Stimulated activated CD4-positive, alpha-beta T cell treated with anti-CD3 and anti-CD28 coated beads, Interleukin-15, amount 100 ng/mL, for 1 hour (primary cell): Measurements from ENCODE around the gene UBE2G2.

Experiments used
- DNase-seq, 2 donors: peaks; one replicate each; pipeline ENCODE4 v3.0.0-alpha.2; 2020; ENCODE audit warnings: low read depth in 1 of 2, low spot score in 1 of 2

Gene UBE2G2

DNA sequence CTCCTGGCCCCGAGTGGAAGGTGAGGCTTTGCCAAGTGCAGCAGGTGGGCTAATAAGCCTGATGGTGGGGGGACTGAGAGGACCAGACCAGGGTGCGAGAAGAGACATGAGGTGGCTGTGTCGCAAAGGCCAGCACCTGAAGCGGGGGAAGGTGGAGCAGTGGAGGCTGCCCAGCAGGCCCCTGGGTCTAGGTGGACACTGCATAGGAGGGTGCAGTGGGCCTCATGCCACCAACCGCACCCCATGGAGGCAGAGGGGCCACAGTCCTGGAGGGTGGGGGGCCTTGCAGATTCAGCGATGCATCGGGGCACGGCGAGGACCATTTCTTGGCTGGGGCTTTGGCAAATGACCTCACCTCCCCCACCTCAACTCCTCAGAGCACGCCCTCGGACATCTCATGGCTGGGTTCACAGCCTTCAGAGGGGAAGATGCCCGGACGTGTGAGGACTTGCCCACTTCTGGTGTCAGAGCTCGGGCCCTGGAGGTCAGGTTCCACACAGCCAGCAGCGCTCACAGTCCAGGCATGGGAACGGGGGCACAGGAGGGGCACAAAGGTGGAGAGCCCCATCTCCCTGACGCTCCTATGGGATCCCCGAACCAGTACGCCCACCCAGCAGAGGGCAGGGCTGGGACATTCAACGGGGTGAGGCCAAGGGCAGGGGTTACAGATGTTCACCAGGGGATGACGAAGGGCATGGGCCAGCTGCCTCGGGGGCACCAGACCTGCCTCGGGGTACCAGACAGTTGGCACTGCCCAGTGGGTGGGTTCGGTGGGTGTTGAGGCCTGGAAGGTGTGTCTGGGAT is 35.4 kb downstream of the UBE2G2 start:
- DNase-seq, result no peak

DNA sequence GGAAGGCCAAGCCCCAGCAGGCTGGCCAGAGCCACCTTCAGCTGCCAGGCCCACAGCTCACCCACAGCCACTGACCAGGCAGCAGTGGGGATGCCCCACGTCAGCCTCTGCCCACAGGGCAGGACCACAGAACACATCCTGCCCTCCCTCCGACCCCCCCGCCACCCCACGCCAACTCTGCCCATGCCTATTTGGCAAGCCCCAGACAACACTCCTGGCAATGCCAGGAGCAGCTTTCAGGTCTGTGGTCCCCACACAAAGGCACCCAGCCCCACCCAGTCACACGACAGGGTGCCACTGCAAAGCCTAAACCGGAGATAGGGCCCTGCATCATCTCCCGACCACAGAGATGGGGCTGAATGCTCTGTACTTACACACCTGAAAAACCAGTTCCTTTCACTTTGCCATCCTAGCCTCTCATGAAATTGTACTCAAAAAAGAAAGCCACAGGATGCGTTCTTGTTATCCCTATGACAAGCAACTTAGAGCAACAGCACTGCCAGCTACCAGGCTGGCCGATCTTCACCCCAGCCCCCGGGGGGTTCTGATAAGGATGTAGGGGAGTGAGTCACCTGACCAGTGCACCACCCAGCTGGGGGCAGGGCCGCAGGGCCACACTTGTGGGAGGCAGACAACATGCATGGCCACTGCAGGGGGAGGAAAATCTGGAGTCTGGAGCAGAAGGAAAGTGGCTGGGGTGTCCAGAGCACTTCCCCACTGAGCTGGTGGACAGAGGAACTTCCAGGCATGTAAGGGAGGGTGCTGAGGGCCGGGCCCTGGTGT is 36.2 kb downstream of the UBE2G2 start:
- no peak for DNase-seq

DNA sequence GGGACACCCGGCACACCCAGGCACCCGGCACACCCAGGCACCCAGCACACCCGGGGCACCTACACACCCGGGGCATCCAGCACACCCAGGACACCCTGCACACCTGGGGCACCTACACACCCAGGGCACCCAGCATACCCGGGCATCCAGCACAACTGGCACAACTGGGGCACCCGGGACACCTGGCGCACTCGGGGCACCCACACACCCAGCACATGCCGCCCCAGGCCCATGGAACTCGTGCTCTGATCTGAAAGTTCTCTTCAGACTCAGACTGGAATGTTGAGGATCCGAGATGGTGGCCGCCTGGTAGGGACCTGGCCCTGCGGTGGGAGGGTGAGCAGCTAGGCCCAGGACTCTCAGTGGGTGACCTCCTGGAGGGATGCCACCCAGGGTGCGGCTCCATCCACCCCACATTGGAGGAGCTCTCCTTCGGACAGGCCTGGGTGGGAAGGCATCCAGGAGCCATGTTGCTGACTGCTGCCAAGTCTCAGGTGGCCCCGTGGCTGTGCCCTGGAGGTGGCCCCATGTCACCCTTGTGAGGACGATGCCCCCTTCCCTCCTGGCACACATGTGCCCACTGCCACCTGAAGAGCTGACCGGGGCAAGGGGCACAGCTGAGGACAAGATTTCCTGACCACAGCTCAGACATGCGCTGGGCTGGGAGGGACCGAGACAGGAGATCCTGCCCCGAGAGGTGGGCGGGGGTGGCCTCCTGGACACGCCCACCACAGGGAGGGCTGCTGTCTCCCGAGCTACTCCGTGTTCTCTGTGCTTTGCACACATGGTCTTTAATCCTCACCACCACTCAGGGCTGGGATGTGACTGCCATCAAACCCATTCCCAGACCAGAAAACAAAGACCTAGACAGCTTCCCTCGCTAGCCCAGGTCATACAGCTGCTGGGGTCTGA is 37.0 kb downstream of the UBE2G2 start:
- DNase-seq, result no peak

DNA sequence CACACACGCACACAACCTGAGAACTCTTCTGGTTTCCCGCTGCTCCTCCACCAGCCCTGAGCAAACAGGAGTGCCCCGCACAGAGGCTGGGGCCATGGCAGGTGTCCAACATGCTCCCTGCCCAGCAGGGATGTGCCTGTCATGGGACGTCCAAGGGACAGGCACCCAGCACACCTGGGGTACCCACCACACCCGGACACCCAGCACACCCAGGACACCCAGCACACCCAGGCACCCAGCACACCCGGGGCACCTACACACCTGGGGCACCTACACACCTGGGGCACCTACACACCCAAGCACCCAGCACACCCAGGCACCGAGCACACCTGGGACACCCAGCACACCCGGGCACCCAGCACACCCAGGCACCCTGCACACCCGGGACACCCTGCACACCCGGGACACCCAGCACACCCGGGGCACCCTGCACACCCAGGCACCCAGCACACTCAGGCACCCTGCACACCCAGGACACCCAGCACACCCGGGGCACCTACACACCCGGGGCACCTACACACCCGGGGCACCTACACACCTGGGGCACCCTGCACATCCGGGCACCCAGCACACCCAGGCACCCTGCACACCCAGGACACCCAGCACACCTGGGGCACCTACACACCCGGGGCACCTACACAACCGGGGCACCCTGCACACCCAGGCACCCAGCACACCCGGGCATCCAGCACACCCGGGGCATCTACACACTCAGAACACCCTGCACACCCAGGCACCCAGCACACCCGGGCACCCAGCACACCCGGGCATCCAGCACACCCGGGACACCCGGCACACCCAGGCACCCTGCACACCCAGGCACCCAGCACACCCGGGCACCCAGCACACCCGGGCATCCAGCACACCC is 37.9 kb downstream of the UBE2G2 start:
- no peak for DNase-seq

DNA sequence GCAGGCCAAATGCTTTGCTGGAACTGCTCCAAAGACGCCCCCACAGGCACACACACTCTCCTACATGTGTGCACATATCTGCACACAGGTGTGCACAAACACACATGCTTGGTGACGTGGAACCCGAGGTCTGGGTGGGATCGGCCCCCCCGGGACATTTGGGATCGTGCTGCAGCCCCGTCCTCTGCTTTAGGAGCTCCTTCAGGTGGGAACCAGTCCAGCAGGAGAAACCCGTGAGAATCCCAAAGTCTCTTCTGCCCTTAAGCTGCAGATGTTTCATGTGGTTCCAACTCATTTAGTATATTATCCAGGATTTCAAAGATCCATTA is 38.6 kb downstream of the UBE2G2 start:
- DNase-seq, result no peak

DNA sequence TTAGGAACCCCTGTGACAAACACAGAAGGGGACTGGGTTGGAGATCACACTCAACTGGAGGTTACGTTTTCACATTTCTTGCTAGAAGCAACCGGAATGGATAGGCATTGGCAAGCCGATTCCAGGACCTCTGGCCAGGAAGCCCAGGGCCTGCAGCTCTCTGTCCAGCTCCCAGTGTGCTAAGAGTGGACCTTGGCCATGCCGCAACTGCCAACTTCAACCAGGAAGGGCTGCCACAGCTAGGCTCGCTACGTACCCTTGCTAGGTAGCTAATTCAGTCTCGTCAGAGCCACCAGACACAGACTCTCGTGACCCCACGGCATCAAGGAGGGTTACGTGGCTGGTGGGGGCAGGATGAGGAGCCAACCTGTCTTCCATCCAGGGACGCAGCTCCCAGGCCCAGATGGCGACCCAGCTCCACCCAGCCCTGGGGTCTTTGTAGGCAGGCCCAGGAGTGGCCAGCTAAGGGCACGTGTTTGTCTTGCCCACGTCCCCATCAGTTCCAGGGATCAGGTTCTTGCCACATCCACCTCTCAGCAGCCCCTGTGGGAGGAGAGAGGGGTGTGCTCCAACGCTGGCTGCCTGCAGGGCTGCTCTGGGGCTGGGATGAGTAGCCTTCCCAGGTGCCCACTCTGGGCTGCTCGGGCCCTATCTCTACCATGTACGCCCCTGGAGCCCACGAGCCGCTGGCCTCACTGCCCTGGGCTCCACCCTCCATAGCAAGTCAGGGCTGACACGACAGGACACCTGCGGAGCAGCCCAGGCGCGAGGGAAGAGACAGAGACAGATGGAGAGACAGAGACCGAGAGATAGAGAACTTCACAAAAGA is 39.2 kb downstream of the UBE2G2 start:
- no peak for DNase-seq

DNA sequence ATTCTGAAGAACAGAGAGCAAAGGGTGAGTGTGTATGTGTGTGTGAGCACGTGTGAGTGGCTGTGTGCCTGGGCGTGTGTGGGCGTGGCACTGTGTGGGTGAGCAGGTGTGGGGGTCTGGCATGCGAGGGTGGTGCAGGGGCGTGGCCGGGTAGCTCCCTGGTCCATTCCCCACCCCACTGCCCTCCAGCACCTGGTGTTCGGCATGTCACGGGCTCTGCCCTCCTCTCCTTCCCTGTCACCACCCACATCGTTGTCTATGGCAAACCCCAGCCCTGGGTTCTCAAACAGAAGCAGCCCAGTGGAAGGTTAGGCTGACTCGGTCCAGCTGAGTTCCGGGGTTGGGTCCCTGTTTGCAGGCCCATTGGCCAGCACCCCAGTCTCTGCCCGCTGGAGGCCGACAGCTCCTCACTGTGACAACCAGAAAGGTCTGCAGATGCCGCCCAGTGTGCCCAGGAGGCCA is 39.8 kb downstream of the UBE2G2 start:
- DNase-seq, result no peak

DNA sequence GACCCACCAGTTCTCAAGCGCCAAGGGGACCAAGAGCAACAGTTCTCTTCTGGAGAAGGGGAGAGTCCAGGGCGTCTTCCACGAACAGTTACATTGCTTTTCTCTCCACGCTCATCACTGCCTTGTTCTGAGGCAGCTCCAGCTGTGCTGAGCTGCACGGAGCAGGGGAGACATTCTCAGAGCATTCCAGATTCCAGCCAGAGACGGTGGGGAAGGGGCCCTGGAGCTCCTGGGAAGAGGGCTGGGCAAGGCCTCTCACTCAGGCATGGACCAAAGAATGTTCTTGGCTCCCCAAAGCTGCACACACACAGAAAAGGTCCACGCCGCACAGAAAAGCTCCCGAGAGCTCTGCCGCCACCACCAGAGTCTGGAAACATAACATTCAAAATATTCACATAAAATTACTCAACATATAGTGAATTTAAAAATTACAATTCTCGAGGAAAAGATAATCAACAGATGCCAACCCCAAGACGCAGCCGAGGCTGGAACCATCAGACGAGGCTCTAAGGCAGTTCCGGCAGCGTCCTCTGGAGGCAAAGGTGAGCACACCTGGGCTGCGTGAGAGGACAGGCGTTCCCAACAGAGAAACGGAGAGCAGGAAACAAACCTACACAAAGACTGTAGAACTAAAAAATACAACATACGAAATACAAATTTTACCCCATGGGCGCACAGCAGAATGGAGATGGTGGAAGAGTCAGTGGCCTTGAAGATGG is 40.5 kb downstream of the UBE2G2 start:
- no peak for DNase-seq

DNA sequence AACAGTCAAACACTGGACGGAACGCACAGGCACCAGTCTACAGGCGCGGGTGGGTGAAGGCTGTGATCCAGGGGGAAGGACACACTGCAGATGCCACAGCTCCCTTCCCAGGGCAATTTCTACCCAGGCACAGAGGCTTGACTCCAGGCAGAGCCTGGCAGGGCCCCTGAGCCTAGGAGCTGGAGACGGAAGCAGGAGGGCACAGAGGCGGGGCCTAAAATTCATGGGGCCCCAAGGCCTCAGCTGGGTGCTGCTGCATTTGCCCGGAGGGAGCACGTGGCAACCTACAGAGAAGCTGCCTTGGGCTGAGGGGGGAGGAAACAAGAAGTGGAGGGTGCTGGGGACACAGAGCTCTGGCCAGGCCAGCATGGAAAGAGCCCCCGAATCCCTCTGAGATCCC is 41.2 kb downstream of the UBE2G2 start:
- DNase-seq, result no peak

DNA sequence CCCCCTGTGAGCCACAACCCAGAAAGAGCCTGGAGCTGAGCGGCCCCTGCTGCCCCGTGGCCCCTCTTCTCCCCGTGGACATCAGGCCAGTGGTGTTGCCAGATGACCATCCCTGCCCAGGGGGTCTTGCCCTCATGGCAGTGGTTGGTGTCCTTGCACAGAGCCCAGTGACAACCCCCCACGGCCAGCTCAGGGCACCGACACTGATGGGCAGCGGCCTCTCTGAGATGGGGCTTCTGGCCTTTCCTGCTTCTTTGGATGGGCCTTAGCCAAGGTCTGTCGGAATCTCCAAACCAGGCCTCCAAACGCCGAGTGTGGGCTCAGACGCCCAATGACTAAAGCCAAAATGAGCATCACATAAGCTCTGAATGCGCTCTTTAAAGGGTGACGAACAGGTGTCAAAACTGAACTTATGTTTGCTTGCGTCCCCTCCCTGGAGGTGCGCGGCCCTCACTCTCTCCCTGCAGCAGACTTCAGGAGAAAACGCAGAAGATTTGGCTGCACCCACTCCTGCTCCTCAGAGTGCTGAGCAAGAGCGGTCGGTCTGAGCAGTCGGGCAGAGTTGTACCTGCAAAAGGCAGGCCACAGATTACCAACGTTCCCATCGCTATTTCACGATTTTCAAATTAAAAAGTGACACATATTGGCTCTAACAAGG is 41.9 kb downstream of the UBE2G2 start:
- no peak for DNase-seq

DNA sequence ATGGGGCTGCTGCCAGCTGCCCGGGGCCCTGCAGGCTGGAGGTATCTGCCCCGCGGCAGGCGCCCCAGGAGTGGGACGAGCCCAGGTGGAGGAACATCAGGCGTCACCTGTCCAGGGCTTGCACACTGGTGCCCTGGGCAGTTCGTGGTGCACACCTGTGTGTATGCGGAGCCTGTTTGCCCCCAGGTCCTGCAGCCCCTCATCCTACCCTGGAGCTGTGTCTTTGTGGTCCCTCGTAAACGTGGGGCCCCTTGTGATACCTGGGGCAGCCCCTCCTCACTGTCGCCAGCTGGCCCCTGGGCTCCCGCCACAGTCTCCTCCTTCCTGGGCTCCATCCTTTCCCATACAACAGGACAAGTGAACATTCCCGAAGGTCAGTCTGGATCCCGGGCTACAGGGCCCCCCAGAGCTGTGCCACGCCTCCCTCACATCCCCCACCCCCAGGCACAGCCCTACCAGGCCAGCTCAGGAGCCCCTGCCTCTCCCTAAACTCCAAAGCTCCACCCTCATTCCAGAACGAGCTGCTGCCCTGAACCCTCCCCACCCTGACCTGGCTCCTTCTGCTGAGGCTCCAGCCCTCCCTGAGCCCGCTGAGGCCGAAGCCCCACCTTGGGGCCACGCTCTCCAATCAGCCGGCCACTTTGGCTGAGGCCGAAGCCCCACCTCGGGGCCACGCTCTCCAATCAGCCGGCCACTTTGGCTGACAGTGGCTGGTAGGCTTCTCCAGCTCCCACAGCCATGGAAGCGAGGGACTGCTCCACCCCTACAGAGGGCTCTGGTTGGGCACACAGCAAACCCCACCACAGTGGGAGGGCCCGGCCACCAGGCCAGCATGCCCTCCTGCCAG is 42.6 kb downstream of the UBE2G2 start:
- DNase-seq, result no peak

DNA sequence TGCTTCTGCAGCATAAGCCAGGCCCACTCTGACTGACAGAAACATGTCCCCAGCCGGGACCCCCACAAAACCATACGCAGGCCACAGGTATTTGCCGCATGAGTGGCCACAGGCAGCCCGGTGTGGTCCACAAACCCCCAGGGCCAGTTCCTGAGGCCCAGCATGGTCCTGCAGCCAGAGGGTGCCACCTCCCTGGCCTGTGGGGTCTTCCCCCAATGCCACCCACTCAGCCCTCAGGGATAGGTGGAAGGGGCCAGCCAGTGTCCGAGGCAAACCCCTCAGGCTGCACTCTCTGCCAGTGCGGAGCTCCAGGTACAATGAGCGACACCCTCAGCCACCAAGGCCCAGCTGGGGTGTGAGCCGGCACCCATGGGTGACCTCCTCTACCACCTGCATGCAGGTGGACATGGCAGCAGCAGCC is 43.5 kb downstream of the UBE2G2 start:
- no peak for DNase-seq

DNA sequence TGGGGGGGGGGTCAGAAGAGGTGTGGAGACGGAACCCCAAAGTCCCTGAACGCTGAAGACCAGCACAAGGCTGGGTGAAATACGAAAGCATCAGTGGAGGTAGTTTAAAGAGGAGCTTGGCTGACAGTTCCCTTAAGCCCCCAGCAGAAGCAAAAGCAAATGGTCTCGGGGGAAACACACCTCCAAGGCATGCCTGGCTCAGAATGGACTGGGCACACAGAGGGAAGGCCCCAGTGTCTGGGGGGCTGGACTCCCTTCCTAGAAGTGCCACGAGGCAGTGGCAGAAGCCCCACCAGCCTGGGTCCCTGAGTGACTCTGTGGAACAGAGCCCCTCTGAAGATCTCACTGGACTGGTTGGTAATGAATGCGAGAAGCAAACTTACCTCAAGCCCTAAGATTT is 43.9 kb downstream of the UBE2G2 start:
- no peak for DNase-seq

DNA sequence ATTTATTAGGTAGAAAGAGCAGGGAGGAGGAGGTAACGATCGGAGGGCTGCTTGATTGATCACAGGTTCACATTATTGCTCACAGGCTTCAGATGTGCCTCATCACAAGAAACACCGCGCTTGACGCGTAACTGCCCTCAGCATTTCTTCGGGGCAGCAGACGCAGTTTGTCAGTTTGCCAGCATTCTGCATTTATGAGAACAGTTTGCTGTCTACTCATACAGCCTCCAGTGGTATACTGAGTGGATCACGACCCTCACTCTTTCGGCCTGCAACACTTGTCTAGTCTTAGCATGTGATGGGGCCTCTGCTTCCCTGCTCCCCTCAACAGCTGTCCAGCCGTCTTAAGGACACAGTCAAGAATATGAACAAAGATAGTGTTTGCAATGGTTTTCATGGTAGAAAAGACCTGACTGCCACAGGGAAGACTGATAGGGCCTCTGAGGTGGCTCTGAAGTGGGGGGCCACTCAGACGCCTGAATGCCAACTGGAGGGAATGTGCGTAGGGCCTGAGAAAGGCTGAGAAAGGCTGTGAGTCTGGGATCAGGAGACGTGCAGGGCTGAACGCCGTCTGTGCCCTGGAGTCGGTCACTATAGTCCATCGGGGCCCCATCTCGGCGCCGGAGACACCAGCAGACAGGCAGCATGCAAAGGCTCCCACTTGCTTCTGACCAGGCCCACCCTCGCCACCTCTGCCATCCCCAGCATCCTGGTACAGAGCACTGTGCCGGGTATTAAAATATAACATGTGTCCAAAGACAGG is 45.0 kb downstream of the UBE2G2 start:
- DNase-seq, result no peak

DNA sequence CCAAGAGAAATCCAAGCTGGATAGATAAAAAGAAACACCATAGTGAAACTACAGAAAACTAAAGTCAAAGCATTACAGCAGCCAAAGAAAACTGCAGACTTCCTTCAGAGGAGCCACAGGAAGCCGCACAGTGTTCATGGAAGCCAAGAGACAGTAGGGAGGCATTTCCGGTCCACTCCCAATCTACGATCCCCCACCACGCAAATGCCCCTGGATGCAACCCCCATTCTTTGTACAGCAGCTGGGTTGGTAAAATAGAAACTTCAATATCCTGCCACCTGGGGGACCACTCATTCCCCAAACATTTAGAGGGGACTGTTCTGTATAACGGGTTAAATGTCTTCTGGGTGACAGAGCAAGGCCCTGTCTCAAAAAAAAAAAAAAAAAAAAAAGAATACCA is 46.4 kb downstream of the UBE2G2 start:
- no peak for DNase-seq

DNA sequence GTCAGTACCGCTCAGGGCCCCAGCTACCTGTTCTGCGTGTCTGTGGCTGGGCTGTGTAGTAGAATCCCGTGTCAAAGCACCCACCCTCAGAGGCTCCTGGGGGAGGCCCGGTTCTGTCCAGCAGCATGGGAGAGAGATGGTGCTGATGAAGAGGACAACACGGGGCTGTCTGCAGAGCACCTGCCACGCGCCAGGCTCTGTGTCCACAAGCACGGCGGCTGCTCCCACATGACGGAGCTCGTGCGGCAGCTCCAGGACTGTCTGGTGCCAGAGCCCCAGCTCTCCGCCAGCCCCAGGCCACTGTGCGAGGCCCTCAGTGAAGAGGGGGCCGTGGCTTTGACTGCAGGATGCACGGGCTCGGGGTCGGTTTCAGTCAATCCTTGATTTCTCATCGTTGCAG is 48.3 kb downstream of the UBE2G2 start:
- no peak for DNase-seq

DNA sequence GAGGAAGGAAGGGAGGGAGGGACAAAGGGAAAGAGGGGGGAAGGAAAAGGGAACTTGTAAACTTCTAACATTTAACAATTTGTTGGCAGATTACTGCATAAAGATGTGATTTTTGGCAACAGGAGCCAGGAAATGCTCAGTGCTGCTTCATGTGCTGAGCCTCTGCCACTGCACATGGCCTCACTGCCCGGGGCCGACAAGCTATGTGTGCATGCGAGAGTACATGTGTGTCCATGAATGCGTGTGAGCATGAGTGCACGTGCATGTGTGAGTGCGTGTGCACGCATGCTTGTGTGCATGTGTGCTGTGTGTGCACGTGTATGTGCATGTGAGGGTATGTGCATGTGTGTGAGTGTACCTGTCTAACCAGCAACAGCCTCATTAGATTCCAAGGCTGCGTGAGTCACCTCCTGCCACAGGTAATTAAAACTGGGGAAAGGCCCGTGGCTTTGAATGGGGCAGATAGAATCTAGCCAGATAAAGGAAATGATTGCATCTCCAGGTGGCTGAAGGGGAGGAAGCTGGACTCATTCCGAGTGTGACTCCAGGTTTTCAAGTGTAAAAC is 48.9 kb downstream of the UBE2G2 start:
- DNase-seq, result no peak
